Measurements from ENCODE around the gene HOMER2.

Gene HOMER2

GRCh38 chr15:82909080-82909815 lies 43.3 kb downstream of the HOMER2 start:
- no peak overlapping the region for H3K4me3 ChIP-seq (ENCODE audit: control insufficient read depth, low read depth, low read length)
- no peak for DNase-seq (ENCODE audit: low read depth)
- TF ChIP-seq CTCF (IDR thresholded peaks at IDR 0.05; ENCODE audit: control insufficient read depth, insufficient read depth, low read depth, low read length, missing control alignments), result no peak

- DNase-seq (ENCODE audit: low read depth), result no peak
- TF ChIP-seq CTCF (IDR thresholded peaks at IDR 0.05; ENCODE audit: control insufficient read depth, insufficient read depth, low read depth, low read length, missing control alignments), result no peak
- H3K4me3 ChIP-seq (ENCODE audit: control insufficient read depth, low read depth, low read length), result no peak overlapping the region
Measured at GRCh38 chr15:82907350-82907749, 45.2 kb downstream of the HOMER2 start.

GRCh38 chr15:82904574-82904973 lies 47.9 kb downstream of the HOMER2 start:
- no peak for DNase-seq (ENCODE audit: low read depth)
- no peak overlapping the region for H3K4me3 ChIP-seq (ENCODE audit: control insufficient read depth, low read depth, low read length)
- no peak for TF ChIP-seq CTCF (IDR thresholded peaks at IDR 0.05; ENCODE audit: control insufficient read depth, insufficient read depth, low read depth, low read length, missing control alignments)

- DNase-seq (ENCODE audit: low read depth), result no peak
- TF ChIP-seq CTCF (IDR thresholded peaks at IDR 0.05; ENCODE audit: control insufficient read depth, insufficient read depth, low read depth, low read length, missing control alignments), result no peak
- H3K4me3 ChIP-seq (ENCODE audit: control insufficient read depth, low read depth, low read length), result no peak overlapping the region
Measured at GRCh38 chr15:82903511-82903910, 49.0 kb downstream of the HOMER2 start.

- TF ChIP-seq CTCF (IDR thresholded peaks at IDR 0.05; ENCODE audit: control insufficient read depth, insufficient read depth, low read depth, low read length, missing control alignments), result no peak
- DNase-seq (ENCODE audit: low read depth), result no peak
- no peak overlapping the region for H3K4me3 ChIP-seq (ENCODE audit: control insufficient read depth, low read depth, low read length)
Measured at GRCh38 chr15:82901114-82901805, 51.3 kb downstream of the HOMER2 start.

- no peak for DNase-seq (ENCODE audit: low read depth)
Measured at GRCh38 chr15:82900511-82901060, 51.9 kb downstream of the HOMER2 start.

More at GRCh38 chr15:82900511-82901060, 51.9 kb downstream of the HOMER2 start:
- no peak for TF ChIP-seq CTCF (IDR thresholded peaks at IDR 0.05; ENCODE audit: control insufficient read depth, insufficient read depth, low read depth, low read length, missing control alignments)
- no peak overlapping the region for H3K4me3 ChIP-seq (ENCODE audit: control insufficient read depth, low read depth, low read length)

Data from AG09309 (cell line).